Loucy (cell line): Measurements from ENCODE around the gene PTPRN2.

Experiments used
- H2AFZ ChIP-seq: fragments of 200-600 bp; sonication (generic); 2 replicates; pipeline ENCODE4 v1.6.0; 2016; ENCODE audit warnings: antibody characterized with exemption, mild to moderate bottlenecking, low read length, moderate library complexity
- H3F3A ChIP-seq: fragments of 200-600 bp; 2 replicates; pipeline ENCODE4 v1.6.0; 2016; ENCODE audit warnings: antibody characterized with exemption, low read depth, mild to moderate bottlenecking
- H3K27me3 ChIP-seq: fragments of 200-600 bp; sonication (generic); 2 replicates; pipeline ENCODE4 v1.6.1; 2014; ENCODE audit warnings: low read length, mild to moderate bottlenecking; ENCODE audit not compliant: insufficient read depth, poor library complexity, severe bottlenecking
- H3K36me3 ChIP-seq: fragments of 200-600 bp; sonication (generic); 2 replicates; pipeline ENCODE4 v1.6.1; 2016; ENCODE audit warnings: low read length; ENCODE audit not compliant: insufficient read depth
- H3K4me1 ChIP-seq: fragments of 200-600 bp; sonication (generic); 2 replicates; pipeline ENCODE4 v1.5.1; 2014; ENCODE audit warnings: low read length, mild to moderate bottlenecking; ENCODE audit not compliant: insufficient read depth, poor library complexity, severe bottlenecking
- H3K4me2 ChIP-seq: fragments of 200-600 bp; sonication (generic); 2 replicates; pipeline ENCODE4 v1.6.0; 2014; ENCODE audit warnings: antibody characterized with exemption, low read length, low read depth, mild to moderate bottlenecking; ENCODE audit not compliant: poor library complexity, severe bottlenecking
- H3K4me3 ChIP-seq: fragments of 200-600 bp; sonication (generic); 2 replicates; pipeline ENCODE4 v1.5.1; 2014; ENCODE audit warnings: low read length, mild to moderate bottlenecking, mixed read lengths; ENCODE audit not compliant: poor library complexity, severe bottlenecking
- H3K79me2 ChIP-seq: fragments of 200-600 bp; sonication (generic); 2 replicates; pipeline ENCODE4 v1.6.1; 2014; ENCODE audit warnings: low read length; ENCODE audit not compliant: insufficient read depth
- H3K9ac ChIP-seq: fragments of 200-600 bp; sonication (generic); 2 replicates; pipeline ENCODE4 v1.6.0; 2014; ENCODE audit warnings: mild to moderate bottlenecking, low read depth, low read length, moderate library complexity; ENCODE audit not compliant: poor library complexity, severe bottlenecking
- H3K9me2 ChIP-seq: fragments of 200-600 bp; sonication (generic); replicated peaks from 2 replicates; pipeline ENCODE4 v1.6.1; 2016; ENCODE audit warnings: low read depth, low read length, mixed read lengths
- H3K9me3 ChIP-seq: fragments of 200-600 bp; sonication (generic); 2 replicates; pipeline ENCODE4 v1.6.1; 2014; ENCODE audit warnings: mild to moderate bottlenecking, antibody characterized with exemption, low read length, low read depth; ENCODE audit not compliant: insufficient read depth
- H4K20me1 ChIP-seq: fragments of 200-600 bp; sonication (generic); 2 replicates; pipeline ENCODE4 v1.6.0; 2014; ENCODE audit warnings: antibody characterized with exemption, low read length, mild to moderate bottlenecking; ENCODE audit not compliant: insufficient read depth, poor library complexity, severe bottlenecking
- CTCF ChIP-seq: fragments of 200-600 bp; sonication (generic); conservative IDR thresholded peaks from 2 replicates; pipeline ENCODE4 v1.5.1; 2014; ENCODE audit warnings: mild to moderate bottlenecking, antibody characterized with exemption, low read length
- EZH2phosphoT487 ChIP-seq: fragments of 200-600 bp; IDR thresholded peaks from 2 replicates; pipeline ENCODE4 v1.6.1; 2018; ENCODE audit warnings: antibody characterized with exemption, mild to moderate bottlenecking, moderate library complexity, borderline replicate concordance

Gene PTPRN2

GRCh38 chr7:157651366-157652160 lies 936.1 kb downstream of the PTPRN2 start:
- H3K4me1 ChIP-seq = no peaks in the 10 kb centered on the region
- H3K79me2 ChIP-seq = no peaks in the 10 kb centered on the region
- H3K9me3 ChIP-seq = no peaks in the 10 kb centered on the region
- no peak overlapping the region for H2AFZ ChIP-seq
- no peak overlapping the region for H3K4me2 ChIP-seq
- no peaks in the 10 kb centered on the region for H3K9me2 ChIP-seq
- H3K4me3 ChIP-seq = no peak overlapping the region
- TF ChIP-seq EZH2phosphoT487 (no peak), CTCF (no peak)
- no peak overlapping the region for H3K9ac ChIP-seq
- H3F3A ChIP-seq = no peaks in the 10 kb centered on the region
- H4K20me1 ChIP-seq = no peaks in the 10 kb centered on the region
- no peaks in the 10 kb centered on the region for H3K27me3 ChIP-seq
- peaks cover 14% of the 10 kb centered on the region; the same call in 1 of the 2 replicates for H3K36me3 ChIP-seq

DNA sequence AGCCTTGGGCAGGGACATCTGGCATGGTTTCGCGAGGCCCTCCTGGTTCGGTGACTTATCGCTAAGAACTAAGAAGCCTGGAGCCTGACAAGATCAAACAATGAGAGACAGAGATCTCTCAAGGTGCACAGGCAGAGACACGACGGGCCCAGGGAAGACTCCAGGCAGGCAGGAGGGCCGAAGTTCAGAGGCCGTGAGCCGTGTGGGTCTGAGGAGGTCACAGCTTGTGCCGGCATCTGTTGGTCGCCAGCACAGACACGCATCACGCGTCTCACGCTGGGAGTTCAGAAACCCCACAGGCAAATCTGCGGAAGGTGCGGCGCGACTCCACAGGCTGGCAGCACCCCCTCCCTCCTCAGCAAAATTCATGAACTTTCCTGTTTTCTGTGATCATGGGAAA lies 936.8 kb downstream of the PTPRN2 start:
- H3K9me2 ChIP-seq = no peaks in the 10 kb centered on the region
- H3K4me1 ChIP-seq = peaks cover 3% of the 10 kb centered on the region
- TF ChIP-seq CTCF = no peak
- no peak for TF ChIP-seq EZH2phosphoT487
- H3K4me3 ChIP-seq = no peak overlapping the region
- H2AFZ ChIP-seq = no peak overlapping the region
- peaks cover 14% of the 10 kb centered on the region; the same call in 1 of the 2 replicates for H3K36me3 ChIP-seq
- no peaks in the 10 kb centered on the region for H4K20me1 ChIP-seq
- no peaks in the 10 kb centered on the region for H3K27me3 ChIP-seq
- H3F3A ChIP-seq = no peaks in the 10 kb centered on the region
- no peaks in the 10 kb centered on the region for H3K9me3 ChIP-seq
- no peaks in the 10 kb centered on the region for H3K79me2 ChIP-seq
- no peak overlapping the region for H3K4me2 ChIP-seq
- no peak overlapping the region for H3K9ac ChIP-seq

DNA sequence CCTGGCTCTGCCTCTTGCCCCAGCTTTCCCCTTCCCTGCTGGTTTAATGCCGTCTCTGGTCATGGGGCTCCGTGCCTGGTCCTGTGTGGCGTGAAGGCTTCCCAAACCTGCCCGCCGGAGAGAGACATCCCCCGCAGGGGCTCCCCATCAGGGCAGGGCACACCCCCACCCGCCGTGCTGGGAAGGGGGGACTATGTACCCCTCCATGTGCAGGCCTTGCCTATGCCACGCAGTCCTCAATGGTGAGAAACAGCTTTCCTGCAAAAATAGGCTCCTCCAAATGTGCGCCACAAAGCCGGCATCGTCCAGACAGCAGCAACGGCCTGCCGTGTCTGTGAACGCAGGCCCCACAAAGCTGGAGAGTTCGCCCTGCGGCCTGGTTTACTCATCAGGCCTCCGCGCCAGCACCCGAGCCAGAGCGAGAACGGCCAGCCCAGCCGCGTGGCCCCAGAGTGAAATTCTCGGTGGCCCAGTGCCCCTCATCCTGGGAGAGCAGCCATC lies 937.4 kb downstream of the PTPRN2 start:
- no peak overlapping the region for H2AFZ ChIP-seq
- no peak overlapping the region for H3K4me2 ChIP-seq
- H3F3A ChIP-seq = no peaks in the 10 kb centered on the region
- H3K36me3 ChIP-seq = peaks cover 14% of the 10 kb centered on the region; the same call in 1 of the 2 replicates
- no peak overlapping the region for H3K4me3 ChIP-seq
- no peaks in the 10 kb centered on the region for H3K27me3 ChIP-seq
- no peak overlapping the region for H3K9ac ChIP-seq
- no peaks in the 10 kb centered on the region for H4K20me1 ChIP-seq
- H3K79me2 ChIP-seq = no peaks in the 10 kb centered on the region
- peaks cover 6% of the 10 kb centered on the region for H3K4me1 ChIP-seq
- TF ChIP-seq CTCF (no peak), EZH2phosphoT487 (no peak)
- H3K9me3 ChIP-seq = no peaks in the 10 kb centered on the region
- no peaks in the 10 kb centered on the region for H3K9me2 ChIP-seq
